GM23338 (cell line): Measurements from ENCODE around the gene ASPHD1. TPM values are rescaled to one million over a fixed set of nuclear protein-coding genes. Genes with fewer than 3 reads are reported as not detected.
"Not testable (repeated sequence)": the region's sequence is repeated elsewhere in the genome, so short reads cannot be mapped to it uniquely, and the experiment has no call there.

Experiments used
- ATAC-seq: fragments of 200-7000 bp; cut with Tn5 transposase; 3 replicates; pipeline ENCODE4 v1.9.1; 2020
- DNase-seq: peaks from one replicate; pipeline ENCODE4 v3.0.0-alpha.2; 2015; ENCODE audit warnings: low spot score
- H2AFZ ChIP-seq: fragments of 200-600 bp; sonication (generic); 2 replicates; pipeline ENCODE4 v1.8.0; 2016; ENCODE audit warnings: antibody characterized with exemption, mild to moderate bottlenecking, moderate library complexity
- H3F3A ChIP-seq: fragments of 200-600 bp; sonication (generic); replicated peaks from 2 replicates; pipeline ENCODE4 v1.8.0; 2017; ENCODE audit warnings: antibody characterized with exemption, mixed run types, low read depth
- H3K27ac ChIP-seq: fragments of 200-600 bp; sonication (generic); 2 replicates; pipeline ENCODE4 v1.6.1; 2016; ENCODE audit warnings: low read depth
- H3K27me3 ChIP-seq: fragments of 200-600 bp; sonication (generic); 2 replicates; pipeline ENCODE4 v1.8.0; 2016; ENCODE audit warnings: mild to moderate bottlenecking, mixed run types, moderate library complexity; ENCODE audit not compliant: insufficient read depth
- H3K36me3 ChIP-seq: fragments of 200-600 bp; sonication (generic); 2 replicates; pipeline ENCODE4 v1.8.0; 2016; ENCODE audit warnings: mild to moderate bottlenecking; ENCODE audit not compliant: insufficient read depth
- H3K4me1 ChIP-seq: fragments of 200-600 bp; sonication (generic); 2 replicates; pipeline ENCODE4 v1.8.0; 2016; ENCODE audit warnings: mild to moderate bottlenecking, moderate library complexity; ENCODE audit not compliant: insufficient read depth
- H3K4me2 ChIP-seq: fragments of 200-600 bp; sonication (generic); 2 replicates; pipeline ENCODE4 v1.7.1; 2017; ENCODE audit warnings: mixed run types
- H3K4me3 ChIP-seq: fragments of 200-600 bp; sonication (generic); 2 replicates; pipeline ENCODE4 v1.6.1; 2016; ENCODE audit warnings: mixed run types
- H3K79me2 ChIP-seq: fragments of 200-600 bp; sonication (generic); replicated peaks from 2 replicates; pipeline ENCODE4 v1.8.0; 2017; ENCODE audit warnings: mild to moderate bottlenecking; ENCODE audit not compliant: insufficient read depth
- H3K9me2 ChIP-seq: fragments of 200-600 bp; sonication (generic); 2 replicates; pipeline ENCODE4 v1.8.0; 2017; ENCODE audit not compliant: insufficient read depth
- H4K20me1 ChIP-seq: fragments of 200-600 bp; sonication (generic); replicated peaks from 2 replicates; pipeline ENCODE4 v1.8.0; 2017; ENCODE audit warnings: mild to moderate bottlenecking; ENCODE audit not compliant: insufficient read depth
- H3K27ac Mint-ChIP-seq: 2 replicates; pipeline ENCODE4 v1.8.0; 2020; ENCODE audit warnings: inconsistent platforms, mild to moderate bottlenecking, moderate library complexity, mixed read lengths
- H3K27me3 Mint-ChIP-seq: 3 replicates; pipeline ENCODE4 v1.8.0; 2022; ENCODE audit warnings: low read depth, mild to moderate bottlenecking, moderate library complexity, mixed read lengths, inconsistent platforms; ENCODE audit not compliant: insufficient read depth, poor library complexity
- H3K36me3 Mint-ChIP-seq: 3 replicates; pipeline ENCODE4 v1.8.0; 2021; ENCODE audit warnings: low read depth, mild to moderate bottlenecking, inconsistent platforms, moderate library complexity, mixed read lengths
- H3K4me1 Mint-ChIP-seq: 3 replicates; pipeline ENCODE4 v1.8.0; 2020; ENCODE audit warnings: mild to moderate bottlenecking, inconsistent platforms, mixed read lengths
- H3K4me3 Mint-ChIP-seq: 3 replicates; pipeline ENCODE4 v1.8.0; 2021; ENCODE audit warnings: moderate library complexity, mild to moderate bottlenecking, inconsistent platforms, mixed read lengths
- H3K9me3 Mint-ChIP-seq: 3 replicates; pipeline ENCODE4 v1.8.0; 2020; ENCODE audit warnings: moderate library complexity, mild to moderate bottlenecking, inconsistent platforms, mixed read lengths
- CREB1 ChIP-seq: fragments of 250-450 bp; sonication (Bioruptor Pico); IDR thresholded peaks from 2 replicates; pipeline ENCODE4 v1.5.0; 2020; ENCODE audit warnings: low read depth, mild to moderate bottlenecking, moderate library complexity
- ETS1 ChIP-seq: IDR thresholded peaks from 2 replicates; pipeline ENCODE4 v1.6.1; 2016; ENCODE audit warnings: antibody characterized with exemption
- EZH2phosphoT487 ChIP-seq: fragments of 200-600 bp; sonication (generic); IDR thresholded peaks from one replicate; pipeline ENCODE4 v1.8.1; 2018; ENCODE audit warnings: antibody characterized with exemption; ENCODE audit not compliant: unreplicated experiment
- NANOG ChIP-seq: IDR thresholded peaks from 2 replicates; pipeline ENCODE4 v1.6.1; 2016; ENCODE audit warnings: antibody characterized with exemption, borderline replicate concordance
- POLR2AphosphoS5 ChIP-seq: IDR thresholded peaks from 2 replicates; pipeline ENCODE4 v1.6.1; 2016; ENCODE audit warnings: antibody characterized with exemption, low read depth
- STAT1 ChIP-seq: IDR thresholded peaks from one replicate; pipeline ENCODE4 v1.6.1; 2016; ENCODE audit warnings: antibody characterized with exemption; ENCODE audit not compliant: unreplicated experiment
- ZNF331 ChIP-seq: fragments of 250-450 bp; sonication (Bioruptor Pico); IDR thresholded peaks from 2 replicates; pipeline ENCODE4 v1.5.0; 2020; ENCODE audit warnings: low read depth, mild to moderate bottlenecking, moderate library complexity
- polyA plus RNA-seq: library from polyadenylated mRNA; unstranded; fragments of >200 nt; fragmentation: Nextera tagmentation; extraction: Ambion mirVana; gene quantifications from 2 replicates; pipeline ENCODE4 v1.2.1, GENCODE V29; 2016
- total RNA-seq: library from RNA; depleted of rRNA; stranded (reverse); fragments of >200 nt; shearing (Covaris generic); gene quantifications from 2 replicates; pipeline ENCODE4 v1.2.3, GENCODE V29; 2014
- TF ChIP-seq, protein P1 (sequence below), 2 experiments: fragments of 200-600 bp in 1 of 2; sonication (generic) in 1 of 2; conservative IDR thresholded peaks; 2 replicates each; pipeline versions ENCODE4 v1.5.1 to v1.6.1; 2016 to 2017; ENCODE audit warnings: antibody characterized with exemption in 2 of 2, low read depth in 2 of 2, mild to moderate bottlenecking in 2 of 2, moderate library complexity in 1 of 2
- TF ChIP-seq, protein P2 (sequence below): IDR thresholded peaks from one replicate; pipeline ENCODE4 v1.6.1; 2018; ENCODE audit warnings: antibody characterized with exemption; ENCODE audit not compliant: unreplicated experiment

ASPHD1 gene
- total and polyA plus RNA-seq, 2 experiments from 2014 or later: 15.5 to 20.6 TPM

- TF ChIP-seq, protein P1, sequence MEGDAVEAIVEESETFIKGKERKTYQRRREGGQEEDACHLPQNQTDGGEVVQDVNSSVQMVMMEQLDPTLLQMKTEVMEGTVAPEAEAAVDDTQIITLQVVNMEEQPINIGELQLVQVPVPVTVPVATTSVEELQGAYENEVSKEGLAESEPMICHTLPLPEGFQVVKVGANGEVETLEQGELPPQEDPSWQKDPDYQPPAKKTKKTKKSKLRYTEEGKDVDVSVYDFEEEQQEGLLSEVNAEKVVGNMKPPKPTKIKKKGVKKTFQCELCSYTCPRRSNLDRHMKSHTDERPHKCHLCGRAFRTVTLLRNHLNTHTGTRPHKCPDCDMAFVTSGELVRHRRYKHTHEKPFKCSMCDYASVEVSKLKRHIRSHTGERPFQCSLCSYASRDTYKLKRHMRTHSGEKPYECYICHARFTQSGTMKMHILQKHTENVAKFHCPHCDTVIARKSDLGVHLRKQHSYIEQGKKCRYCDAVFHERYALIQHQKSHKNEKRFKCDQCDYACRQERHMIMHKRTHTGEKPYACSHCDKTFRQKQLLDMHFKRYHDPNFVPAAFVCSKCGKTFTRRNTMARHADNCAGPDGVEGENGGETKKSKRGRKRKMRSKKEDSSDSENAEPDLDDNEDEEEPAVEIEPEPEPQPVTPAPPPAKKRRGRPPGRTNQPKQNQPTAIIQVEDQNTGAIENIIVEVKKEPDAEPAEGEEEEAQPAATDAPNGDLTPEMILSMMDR (conservative IDR thresholded peaks at IDR 0.05; ENCODE audit: low read depth in 2 of 2): no peak
- TF ChIP-seq EZH2phosphoT487 (no peak), CREB1 (CRISPR knock-in tag) (no peak), NANOG (no peak)
- TF ChIP-seq, protein P2, sequence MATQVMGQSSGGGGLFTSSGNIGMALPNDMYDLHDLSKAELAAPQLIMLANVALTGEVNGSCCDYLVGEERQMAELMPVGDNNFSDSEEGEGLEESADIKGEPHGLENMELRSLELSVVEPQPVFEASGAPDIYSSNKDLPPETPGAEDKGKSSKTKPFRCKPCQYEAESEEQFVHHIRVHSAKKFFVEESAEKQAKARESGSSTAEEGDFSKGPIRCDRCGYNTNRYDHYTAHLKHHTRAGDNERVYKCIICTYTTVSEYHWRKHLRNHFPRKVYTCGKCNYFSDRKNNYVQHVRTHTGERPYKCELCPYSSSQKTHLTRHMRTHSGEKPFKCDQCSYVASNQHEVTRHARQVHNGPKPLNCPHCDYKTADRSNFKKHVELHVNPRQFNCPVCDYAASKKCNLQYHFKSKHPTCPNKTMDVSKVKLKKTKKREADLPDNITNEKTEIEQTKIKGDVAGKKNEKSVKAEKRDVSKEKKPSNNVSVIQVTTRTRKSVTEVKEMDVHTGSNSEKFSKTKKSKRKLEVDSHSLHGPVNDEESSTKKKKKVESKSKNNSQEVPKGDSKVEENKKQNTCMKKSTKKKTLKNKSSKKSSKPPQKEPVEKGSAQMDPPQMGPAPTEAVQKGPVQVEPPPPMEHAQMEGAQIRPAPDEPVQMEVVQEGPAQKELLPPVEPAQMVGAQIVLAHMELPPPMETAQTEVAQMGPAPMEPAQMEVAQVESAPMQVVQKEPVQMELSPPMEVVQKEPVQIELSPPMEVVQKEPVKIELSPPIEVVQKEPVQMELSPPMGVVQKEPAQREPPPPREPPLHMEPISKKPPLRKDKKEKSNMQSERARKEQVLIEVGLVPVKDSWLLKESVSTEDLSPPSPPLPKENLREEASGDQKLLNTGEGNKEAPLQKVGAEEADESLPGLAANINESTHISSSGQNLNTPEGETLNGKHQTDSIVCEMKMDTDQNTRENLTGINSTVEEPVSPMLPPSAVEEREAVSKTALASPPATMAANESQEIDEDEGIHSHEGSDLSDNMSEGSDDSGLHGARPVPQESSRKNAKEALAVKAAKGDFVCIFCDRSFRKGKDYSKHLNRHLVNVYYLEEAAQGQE: no peak
These were observed 8.5 kb downstream of the ASPHD1 start (continued) for GRCh38 chr16:29908719-29909220.

DNA sequence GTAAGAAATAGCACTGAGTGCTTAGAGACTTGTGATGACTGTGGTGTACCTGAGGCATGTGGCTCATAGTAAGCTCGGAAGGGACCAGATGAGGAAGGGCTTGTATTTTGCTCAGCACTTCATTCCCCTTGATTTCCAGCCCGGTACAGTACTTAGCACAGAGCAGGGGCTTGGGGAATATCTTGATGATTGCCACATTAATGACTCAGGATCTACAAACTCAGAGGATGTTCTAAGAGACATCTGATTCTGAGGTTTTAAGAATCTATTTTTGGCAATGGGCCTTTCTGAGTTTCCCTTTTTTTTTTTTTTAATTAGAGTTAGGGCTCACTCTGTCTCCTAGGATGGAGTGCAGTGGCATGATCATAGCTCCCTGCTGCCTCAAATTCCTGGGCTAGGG is 9.1 kb downstream of the ASPHD1 start:
- Mint-ChIP-seq H3K4me3 (no peak overlapping the region), H3K9me3 (no peaks in the 10 kb centered on the region), H3K27ac (no peak overlapping the region), H3K36me3 (peaks cover 15% of the 10 kb centered on the region), H3K4me1 (peaks cover 12% of the 10 kb centered on the region), H3K27me3 (peaks cover 14% of the 10 kb centered on the region)
- Histone ChIP-seq H3K79me2 (no peaks in the 10 kb centered on the region), H3F3A (no peaks in the 10 kb centered on the region), H4K20me1 (no peaks in the 10 kb centered on the region; the same call in none of the 2 replicates), H3K27me3 (no peaks in the 10 kb centered on the region), H3K4me2 (no peak overlapping the region), H2AFZ (no peak overlapping the region), H3K4me1 (peaks cover 6% of the 10 kb centered on the region; the same call in 1 of the 2 replicates), H3K4me3 (no peak overlapping the region), H3K9me2 (no peaks in the 10 kb centered on the region), H3K36me3 (no peaks in the 10 kb centered on the region), H3K27ac (no peak overlapping the region)
- ATAC-seq (no peak), DNase-seq (no peak)
- no peak for TF ChIP-seq ETS1
- no peak for TF ChIP-seq POLR2AphosphoS5
- no peak for TF ChIP-seq CREB1 (CRISPR knock-in tag)
- TF ChIP-seq, protein P2: no peak
- TF ChIP-seq, protein P1 (conservative IDR thresholded peaks at IDR 0.05; ENCODE audit: low read depth in 2 of 2): no peak
- no peak for TF ChIP-seq ZNF331 (CRISPR knock-in tag)
- TF ChIP-seq STAT1: no peak

- not testable (repeated sequence) for H3K27ac Mint-ChIP-seq, DNase-seq, H3K27me3 ChIP-seq, H4K20me1 ChIP-seq, H3K9me2 ChIP-seq, H2AFZ ChIP-seq, ATAC-seq, H3K79me2 ChIP-seq, H3K9me3 Mint-ChIP-seq, H3K4me3 ChIP-seq, H3K36me3 ChIP-seq, H3K4me2 ChIP-seq, H3F3A ChIP-seq, H3K27ac ChIP-seq, H3K4me3 Mint-ChIP-seq, H3K4me1 ChIP-seq
- H3K27me3 Mint-ChIP-seq: peaks cover 15% of the 10 kb centered on the region
- peaks cover 12% of the 10 kb centered on the region for H3K36me3 Mint-ChIP-seq
- peaks cover 12% of the 10 kb centered on the region for H3K4me1 Mint-ChIP-seq
These were observed 9.6 kb downstream of the ASPHD1 start for GRCh38 chr16:29909851-29910250.
